ENCODE data around the gene ELK4. TPM values are rescaled to one million over a fixed set of nuclear protein-coding genes. Genes with fewer than 3 reads are reported as not detected.

The ELK4 gene
- total RNA-seq, 2 donors from 2014 or later = 72.9 to 76.4 TPM

DNA sequence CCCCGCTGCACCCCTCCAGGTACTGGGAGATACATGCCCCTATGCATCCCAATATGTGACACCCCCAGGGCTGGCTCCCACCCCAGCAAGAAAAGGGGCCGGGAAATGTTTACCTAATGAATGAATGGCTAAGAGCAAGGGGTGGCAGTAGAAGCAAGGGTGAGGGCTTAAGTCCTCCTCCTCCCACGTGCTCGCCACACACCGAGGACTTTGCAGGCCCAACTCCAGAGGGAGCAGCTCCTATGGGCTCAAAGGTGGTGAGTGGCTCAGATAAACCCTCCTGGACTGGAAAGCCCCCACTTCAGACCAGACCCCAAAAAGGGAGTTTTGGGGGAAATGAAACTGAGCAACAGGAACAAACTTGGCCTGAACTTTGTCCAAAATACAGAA is 37.1 kb upstream of the ELK4 start:
- H3K27me3 Mint-ChIP-seq = peaks cover 6% of the 10 kb centered on the region
- no peak for ATAC-seq (replicated peaks)

DNA sequence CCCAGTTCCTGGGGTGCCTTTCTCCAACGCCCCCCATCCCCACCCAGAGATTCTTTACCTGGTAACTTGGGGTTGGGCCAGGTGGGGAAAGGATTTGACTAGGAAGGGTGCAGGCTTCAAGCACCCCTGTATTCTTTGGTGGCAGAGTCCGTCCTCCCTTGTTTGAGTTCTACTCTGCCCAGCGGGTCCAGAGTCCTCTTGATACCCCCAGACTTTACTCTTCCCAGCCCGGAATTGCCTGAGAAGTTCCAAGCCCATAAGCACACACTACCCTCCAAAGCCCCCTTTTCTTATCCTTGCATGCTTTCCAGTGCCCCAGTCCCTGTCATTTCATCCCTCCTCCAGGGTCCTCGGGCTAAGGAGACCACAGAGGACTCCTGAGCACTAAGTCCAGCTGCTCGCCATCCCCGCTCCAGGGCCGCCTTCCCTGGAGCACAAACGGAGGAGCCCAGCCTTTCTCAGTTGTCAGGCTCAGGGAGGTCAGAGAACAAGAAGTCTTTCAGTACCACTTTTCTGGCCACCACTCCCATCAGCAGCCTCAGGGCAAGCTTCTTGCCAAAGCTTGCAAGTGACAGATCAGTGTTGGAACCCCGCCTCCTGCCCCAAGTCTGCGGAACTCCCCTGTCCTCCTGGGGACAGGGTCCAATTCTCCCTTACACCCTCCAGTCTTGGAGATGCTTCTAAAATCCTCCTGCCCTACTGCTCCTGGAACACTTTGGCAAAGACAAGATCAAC is 36.3 kb upstream of the ELK4 start:
- ATAC-seq (replicated peaks) = no peak
- no peaks in the 10 kb centered on the region for H3K9me3 Mint-ChIP-seq
- H3K27ac Mint-ChIP-seq = no peak overlapping the region
- no peak overlapping the region for H3K4me3 Mint-ChIP-seq
- H3K4me1 Mint-ChIP-seq = no peaks in the 10 kb centered on the region
- peaks cover 6% of the 10 kb centered on the region for H3K27me3 Mint-ChIP-seq
- no peaks in the 10 kb centered on the region for H3K36me3 Mint-ChIP-seq (ENCODE audit: low read depth)

More for the DNA sequence above, 37.1 kb upstream of the ELK4 start:
- Mint-ChIP-seq H3K36me3 (ENCODE audit: low read depth) (no peaks in the 10 kb centered on the region), H3K4me3 (no peak overlapping the region), H3K9me3 (no peaks in the 10 kb centered on the region), H3K27ac (no peak overlapping the region), H3K4me1 (no peaks in the 10 kb centered on the region)

DNA sequence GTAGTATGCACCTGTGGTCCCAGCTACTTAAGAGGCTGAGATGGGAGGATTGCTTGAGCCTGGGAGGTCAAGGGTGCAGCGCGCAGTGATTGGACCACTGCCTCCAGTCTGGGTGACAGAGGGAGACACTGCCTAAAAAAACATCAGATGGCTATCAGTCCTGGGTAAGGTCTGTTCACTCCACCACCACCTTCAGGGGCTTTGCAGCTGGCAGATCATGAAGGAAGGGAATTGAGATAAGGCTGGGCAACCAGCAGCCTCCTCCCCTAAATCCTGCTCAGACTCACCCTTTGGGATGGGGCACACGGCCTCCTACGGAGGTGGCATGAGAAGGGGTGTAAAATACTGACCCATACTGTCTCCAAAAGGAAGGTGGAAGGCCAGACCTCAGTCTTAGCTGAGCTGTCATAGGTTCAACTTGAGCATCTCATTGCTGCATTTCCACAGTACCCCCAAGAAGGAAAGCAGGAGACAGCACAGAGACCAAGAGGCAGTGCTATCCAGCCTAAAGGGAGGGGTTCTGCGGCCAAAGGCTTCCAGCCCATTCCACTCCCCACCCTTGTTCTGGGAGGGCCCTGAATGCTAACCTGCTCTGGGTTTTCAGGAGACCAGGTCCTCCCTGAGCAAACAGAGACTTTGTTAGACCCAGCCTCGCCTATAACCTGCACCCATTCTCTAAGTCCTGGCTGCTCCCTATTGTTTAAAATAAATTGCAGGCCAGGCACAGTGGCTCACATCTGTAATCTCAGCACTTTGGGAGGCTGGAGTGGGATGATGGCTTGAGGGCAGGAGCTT is 34.8 kb upstream of the ELK4 start:
- Mint-ChIP-seq H3K4me3 (no peak overlapping the region), H3K27me3 (peaks cover 6% of the 10 kb centered on the region), H3K4me1 (no peaks in the 10 kb centered on the region), H3K9me3 (no peaks in the 10 kb centered on the region), H3K36me3 (ENCODE audit: low read depth) (no peaks in the 10 kb centered on the region), H3K27ac (no peak overlapping the region)
- ATAC-seq (replicated peaks) = no peak

DNA sequence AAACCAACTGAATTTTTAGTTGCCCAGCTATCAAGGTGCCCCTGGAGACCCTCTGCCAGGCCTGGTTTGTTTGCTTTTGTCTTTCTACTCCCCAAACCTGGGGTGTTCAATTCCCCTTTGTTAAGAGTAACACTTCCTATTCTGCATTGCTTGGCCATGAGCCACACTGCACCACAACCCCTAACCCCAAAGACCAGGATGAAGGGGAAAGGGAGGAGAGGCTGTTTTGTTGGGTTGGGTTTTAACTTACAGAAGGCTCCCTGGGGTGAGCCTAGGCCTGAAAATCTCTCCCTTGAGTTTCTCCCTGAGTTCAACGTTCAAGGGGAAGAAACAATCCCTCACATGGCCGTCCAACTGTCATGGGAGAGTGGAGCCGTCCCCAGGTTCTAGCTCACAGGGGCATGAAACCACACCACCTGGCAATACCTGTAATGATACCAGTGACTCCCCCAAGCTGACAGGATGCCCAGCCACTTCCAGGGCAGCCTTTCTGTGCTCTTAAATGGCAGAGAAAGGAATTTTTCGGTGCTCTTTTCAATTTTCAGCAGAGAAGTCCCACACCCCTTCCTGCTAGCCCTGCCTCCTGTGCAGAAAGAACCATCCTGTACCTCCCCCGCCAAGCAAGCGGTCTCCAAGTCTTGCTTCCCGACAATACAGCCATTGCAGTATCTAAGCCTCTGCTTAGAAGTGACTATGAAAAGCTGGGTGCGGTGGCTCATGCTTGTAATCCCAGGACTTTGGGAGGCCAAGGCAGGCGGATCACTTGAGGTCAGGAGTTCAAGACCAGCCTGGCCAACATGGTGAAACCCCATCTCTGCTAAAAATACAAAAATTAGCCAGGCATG is 33.6 kb upstream of the ELK4 start:
- no peak overlapping the region for H3K27ac Mint-ChIP-seq
- no peaks in the 10 kb centered on the region for H3K36me3 Mint-ChIP-seq (ENCODE audit: low read depth)
- no peak overlapping the region for H3K4me3 Mint-ChIP-seq
- ATAC-seq (replicated peaks) = no peak
- no peaks in the 10 kb centered on the region for H3K9me3 Mint-ChIP-seq
- no peaks in the 10 kb centered on the region for H3K4me1 Mint-ChIP-seq
- peaks cover 12% of the 10 kb centered on the region for H3K27me3 Mint-ChIP-seq

DNA sequence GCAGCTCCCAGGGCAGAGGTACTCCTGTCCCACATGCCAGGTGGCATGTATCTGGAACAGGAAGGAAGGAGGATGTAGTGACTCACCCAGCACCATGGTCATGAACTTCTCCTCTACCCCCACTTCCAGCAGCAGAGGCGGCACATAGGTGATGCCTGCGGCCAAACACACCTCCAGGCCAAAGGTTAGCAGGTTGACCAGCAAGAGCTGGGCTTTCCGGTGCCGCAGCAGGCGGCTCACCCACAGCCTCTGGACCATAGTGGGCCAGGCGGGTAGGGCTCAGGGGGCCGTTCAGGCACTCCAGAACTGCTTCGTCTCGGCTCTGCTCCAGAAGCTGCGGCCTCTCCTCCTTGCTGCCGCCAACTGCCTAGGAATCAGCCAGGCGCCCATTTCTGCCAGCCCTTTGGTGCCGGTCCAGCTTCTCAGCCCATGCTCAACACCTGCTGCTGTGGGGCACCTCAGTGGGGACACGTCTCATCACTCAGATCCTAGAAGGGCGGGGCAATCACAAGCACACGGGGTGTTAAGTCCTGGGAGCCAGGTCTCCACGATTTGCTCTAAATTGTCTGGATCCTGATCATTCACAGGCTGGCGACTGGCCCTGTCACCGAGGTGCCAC is 32.7 kb upstream of the ELK4 start:
- Mint-ChIP-seq H3K27me3 (peaks cover 12% of the 10 kb centered on the region), H3K27ac (peak overlapping the region; percentile 28), H3K4me1 (no peaks in the 10 kb centered on the region), H3K36me3 (ENCODE audit: low read depth) (no peaks in the 10 kb centered on the region), H3K9me3 (no peaks in the 10 kb centered on the region), H3K4me3 (no peak overlapping the region)
- ATAC-seq (replicated peaks) = no peak

GRCh38 chr1:205663286-205663936 is 31.6 kb upstream of the ELK4 start:
- Mint-ChIP-seq H3K27ac (no peak overlapping the region), H3K9me3 (no peaks in the 10 kb centered on the region), H3K36me3 (ENCODE audit: low read depth) (no peaks in the 10 kb centered on the region), H3K4me1 (no peaks in the 10 kb centered on the region), H3K27me3 (peaks cover 10% of the 10 kb centered on the region), H3K4me3 (no peak overlapping the region)
- no peak for ATAC-seq (replicated peaks)

GRCh38 chr1:205662791-205663190 is 31.0 kb upstream of the ELK4 start:
- Mint-ChIP-seq H3K4me1 (no peaks in the 10 kb centered on the region), H3K36me3 (ENCODE audit: low read depth) (no peaks in the 10 kb centered on the region), H3K4me3 (no peak overlapping the region), H3K27ac (no peak overlapping the region), H3K27me3 (peaks cover 6% of the 10 kb centered on the region), H3K9me3 (no peaks in the 10 kb centered on the region)
- ATAC-seq (replicated peaks) = no peak

GRCh38 chr1:205662135-205662738 is 30.4 kb upstream of the ELK4 start:
- no peak overlapping the region for H3K27ac Mint-ChIP-seq
- H3K4me1 Mint-ChIP-seq = no peaks in the 10 kb centered on the region
- no peak for ATAC-seq (replicated peaks)
- no peak overlapping the region for H3K4me3 Mint-ChIP-seq
- H3K9me3 Mint-ChIP-seq = no peaks in the 10 kb centered on the region
- no peaks in the 10 kb centered on the region for H3K36me3 Mint-ChIP-seq (ENCODE audit: low read depth)
- peaks cover 6% of the 10 kb centered on the region for H3K27me3 Mint-ChIP-seq

DNA sequence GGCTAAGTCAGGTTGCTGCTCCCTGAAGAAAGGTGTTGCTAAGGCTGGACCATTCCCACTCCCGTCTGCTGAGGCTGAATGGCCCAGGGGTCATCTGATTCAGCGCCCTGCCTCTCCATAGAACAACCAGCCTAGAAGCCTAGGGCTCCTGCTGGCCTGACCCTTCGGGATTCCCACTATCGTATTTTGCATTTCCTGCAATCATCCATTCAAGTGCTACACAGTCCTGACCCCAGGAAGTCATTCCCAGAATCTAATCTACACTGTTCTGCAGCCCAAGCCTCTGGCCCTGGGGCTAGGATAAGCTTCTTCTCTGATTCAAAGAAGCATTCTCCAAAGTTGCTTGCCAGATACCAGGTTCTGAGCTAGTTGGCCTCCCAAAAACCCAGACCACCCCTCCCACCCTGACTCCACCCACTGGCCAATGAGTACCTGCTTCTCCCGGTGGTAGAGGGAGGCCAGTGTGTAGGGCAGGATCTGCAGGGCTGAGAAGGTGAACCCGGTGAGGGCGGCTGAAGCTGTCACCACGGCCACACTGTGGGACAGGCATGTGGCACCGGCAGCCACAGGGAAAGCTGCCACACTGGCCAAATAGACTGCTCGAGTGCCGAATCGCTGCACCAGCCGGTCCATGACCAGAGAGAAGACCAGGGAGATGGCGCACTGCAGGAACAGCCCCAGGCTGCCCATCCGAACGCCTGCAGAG is 29.8 kb upstream of the ELK4 start:
- no peaks in the 10 kb centered on the region for H3K4me1 Mint-ChIP-seq
- no peak overlapping the region for H3K4me3 Mint-ChIP-seq
- no peaks in the 10 kb centered on the region for H3K9me3 Mint-ChIP-seq
- no peaks in the 10 kb centered on the region for H3K36me3 Mint-ChIP-seq (ENCODE audit: low read depth)
- peaks cover 6% of the 10 kb centered on the region for H3K27me3 Mint-ChIP-seq
- ATAC-seq (replicated peaks) = no peak
- H3K27ac Mint-ChIP-seq = no peak overlapping the region

GRCh38 chr1:205660361-205660760 is 28.6 kb upstream of the ELK4 start:
- no peak overlapping the region for H3K4me3 Mint-ChIP-seq
- H3K27ac Mint-ChIP-seq = no peak overlapping the region
- no peak for ATAC-seq (replicated peaks)
- peaks cover 6% of the 10 kb centered on the region for H3K27me3 Mint-ChIP-seq
- no peaks in the 10 kb centered on the region for H3K9me3 Mint-ChIP-seq
- no peaks in the 10 kb centered on the region for H3K4me1 Mint-ChIP-seq
- H3K36me3 Mint-ChIP-seq (ENCODE audit: low read depth) = no peaks in the 10 kb centered on the region

GRCh38 chr1:205658943-205659581 is 27.3 kb upstream of the ELK4 start:
- Mint-ChIP-seq H3K36me3 (ENCODE audit: low read depth) (no peaks in the 10 kb centered on the region), H3K4me3 (no peak overlapping the region), H3K9me3 (no peaks in the 10 kb centered on the region), H3K27ac (no peak overlapping the region), H3K4me1 (no peaks in the 10 kb centered on the region), H3K27me3 (peaks cover 6% of the 10 kb centered on the region)
- ATAC-seq (replicated peaks) = peak; percentile 89

DNA sequence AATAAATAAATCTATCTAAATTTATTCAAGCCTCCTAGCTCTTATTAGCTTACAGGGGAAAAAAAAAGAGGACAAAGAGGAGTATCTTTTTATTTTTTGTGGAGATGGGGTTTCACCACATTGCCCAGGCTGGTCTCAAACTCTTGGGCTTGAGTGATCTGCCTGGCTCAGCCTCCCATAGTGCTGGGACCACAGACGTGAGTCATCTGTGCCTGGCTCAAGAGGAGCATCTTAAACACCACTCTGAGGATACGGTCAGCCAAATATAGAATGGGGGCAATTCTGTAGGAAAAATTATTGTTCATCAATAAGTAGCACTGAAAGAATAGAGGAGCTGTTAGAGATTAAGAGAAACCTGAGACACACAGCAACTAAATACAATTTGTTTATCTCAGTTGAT is 24.4 kb upstream of the ELK4 start:
- Mint-ChIP-seq H3K9me3 (no peaks in the 10 kb centered on the region), H3K36me3 (ENCODE audit: low read depth) (no peaks in the 10 kb centered on the region), H3K4me1 (no peaks in the 10 kb centered on the region), H3K27ac (no peak overlapping the region), H3K4me3 (no peak overlapping the region), H3K27me3 (peaks cover 6% of the 10 kb centered on the region)
- no peak for ATAC-seq (replicated peaks)

GRCh38 chr1:205652984-205653383 is 21.2 kb upstream of the ELK4 start:
- Mint-ChIP-seq H3K27me3 (no peaks in the 10 kb centered on the region), H3K9me3 (no peaks in the 10 kb centered on the region), H3K4me1 (no peaks in the 10 kb centered on the region), H3K27ac (no peak overlapping the region), H3K36me3 (ENCODE audit: low read depth) (no peaks in the 10 kb centered on the region), H3K4me3 (no peak overlapping the region)
- ATAC-seq (replicated peaks) = no peak

Data from activated T-helper 17 cell treated with anti-CD3 and anti-CD28 coated beads, Interleukin-2, amount 50 U/mL, for 72 hours (primary cell).